ENCODE measurements around the gene APOL6. TPM values are rescaled to one million over a fixed set of nuclear protein-coding genes. Genes with fewer than 3 reads are reported as not detected.

Gene APOL6
- total and polyA plus RNA-seq, 4 donors: 9.6 to 34.1 (median 22.4) TPM

DNA sequence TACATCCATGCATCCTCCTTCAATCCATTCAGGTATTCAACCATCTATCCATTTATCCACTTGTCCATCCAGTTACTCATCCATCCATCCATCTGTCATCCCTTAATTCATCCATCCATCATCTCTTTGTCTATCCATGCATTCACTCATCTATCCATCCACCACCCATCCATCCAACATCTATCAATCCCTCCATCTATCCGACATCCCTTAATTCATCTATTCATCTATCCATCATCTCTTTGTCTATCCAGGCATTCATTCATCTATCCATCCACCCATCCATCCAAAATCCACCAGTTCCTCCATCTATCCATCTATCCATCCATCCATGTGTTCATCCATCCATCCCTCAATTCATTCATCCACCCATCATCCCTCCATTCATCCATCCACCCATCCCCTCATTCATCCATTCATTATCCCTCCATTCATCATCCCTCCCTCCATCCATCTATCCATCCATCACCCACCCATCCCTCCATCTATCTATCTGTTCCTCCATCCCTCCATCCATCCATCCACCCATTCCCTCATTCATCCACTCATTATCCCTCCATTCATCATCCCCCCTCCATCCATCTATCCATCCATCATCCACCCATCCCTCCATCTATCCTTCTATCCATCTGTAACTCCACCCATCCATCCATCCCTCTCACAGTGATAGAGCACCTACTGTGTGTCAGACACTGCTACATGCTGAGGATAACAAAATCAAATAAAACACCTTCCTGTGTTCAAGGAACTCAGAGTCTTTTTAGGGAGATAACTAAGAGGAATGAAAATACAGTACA lies 29.6 kb upstream of the APOL6 start:
- H3K27me3 ChIP-seq (ENCODE audit: control insufficient read depth in 3 of 3, insufficient read depth in 3 of 3, low read length in 2 of 3): no peaks in the 10 kb centered on the region
- ATAC-seq (ENCODE audit: insufficient read depth, low FRiP score) (no peak), DNase-seq (no peak)
- no peak overlapping the region for H3K9ac ChIP-seq (ENCODE audit: insufficient read depth in 1 of 2, low read length in 2 of 2)
- H3K36me3 ChIP-seq (ENCODE audit: control insufficient read depth in 4 of 4, insufficient read depth in 4 of 4, low read length in 4 of 4): no peaks in the 10 kb centered on the region
- H3K4me1 ChIP-seq (ENCODE audit: control insufficient read depth in 5 of 5, insufficient read depth in 5 of 5, low read length in 5 of 5): peaks cover 0 to 6% (median 3%) of the 10 kb centered on the region in 5 donors
- H3K27ac ChIP-seq (ENCODE audit: low read depth in 1 of 2, low read length in 1 of 2): peak overlapping the region in 1 of 2 donors; percentile 94
- 96 to 100% methylated on average over 1 of the region's 1 CpG for WGBS, 2 donors
- TF ChIP-seq, protein P1, sequence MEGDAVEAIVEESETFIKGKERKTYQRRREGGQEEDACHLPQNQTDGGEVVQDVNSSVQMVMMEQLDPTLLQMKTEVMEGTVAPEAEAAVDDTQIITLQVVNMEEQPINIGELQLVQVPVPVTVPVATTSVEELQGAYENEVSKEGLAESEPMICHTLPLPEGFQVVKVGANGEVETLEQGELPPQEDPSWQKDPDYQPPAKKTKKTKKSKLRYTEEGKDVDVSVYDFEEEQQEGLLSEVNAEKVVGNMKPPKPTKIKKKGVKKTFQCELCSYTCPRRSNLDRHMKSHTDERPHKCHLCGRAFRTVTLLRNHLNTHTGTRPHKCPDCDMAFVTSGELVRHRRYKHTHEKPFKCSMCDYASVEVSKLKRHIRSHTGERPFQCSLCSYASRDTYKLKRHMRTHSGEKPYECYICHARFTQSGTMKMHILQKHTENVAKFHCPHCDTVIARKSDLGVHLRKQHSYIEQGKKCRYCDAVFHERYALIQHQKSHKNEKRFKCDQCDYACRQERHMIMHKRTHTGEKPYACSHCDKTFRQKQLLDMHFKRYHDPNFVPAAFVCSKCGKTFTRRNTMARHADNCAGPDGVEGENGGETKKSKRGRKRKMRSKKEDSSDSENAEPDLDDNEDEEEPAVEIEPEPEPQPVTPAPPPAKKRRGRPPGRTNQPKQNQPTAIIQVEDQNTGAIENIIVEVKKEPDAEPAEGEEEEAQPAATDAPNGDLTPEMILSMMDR (IDR thresholded peaks at IDR 0.05; ENCODE audit: control extremely low read depth, extremely low read depth): no peak
- H3K4me3 ChIP-seq: no peak overlapping the region
- H3K9me3 ChIP-seq (ENCODE audit: control insufficient read depth in 4 of 4, insufficient read depth in 3 of 4, low read length in 3 of 4): no peaks in the 10 kb centered on the region

DNA sequence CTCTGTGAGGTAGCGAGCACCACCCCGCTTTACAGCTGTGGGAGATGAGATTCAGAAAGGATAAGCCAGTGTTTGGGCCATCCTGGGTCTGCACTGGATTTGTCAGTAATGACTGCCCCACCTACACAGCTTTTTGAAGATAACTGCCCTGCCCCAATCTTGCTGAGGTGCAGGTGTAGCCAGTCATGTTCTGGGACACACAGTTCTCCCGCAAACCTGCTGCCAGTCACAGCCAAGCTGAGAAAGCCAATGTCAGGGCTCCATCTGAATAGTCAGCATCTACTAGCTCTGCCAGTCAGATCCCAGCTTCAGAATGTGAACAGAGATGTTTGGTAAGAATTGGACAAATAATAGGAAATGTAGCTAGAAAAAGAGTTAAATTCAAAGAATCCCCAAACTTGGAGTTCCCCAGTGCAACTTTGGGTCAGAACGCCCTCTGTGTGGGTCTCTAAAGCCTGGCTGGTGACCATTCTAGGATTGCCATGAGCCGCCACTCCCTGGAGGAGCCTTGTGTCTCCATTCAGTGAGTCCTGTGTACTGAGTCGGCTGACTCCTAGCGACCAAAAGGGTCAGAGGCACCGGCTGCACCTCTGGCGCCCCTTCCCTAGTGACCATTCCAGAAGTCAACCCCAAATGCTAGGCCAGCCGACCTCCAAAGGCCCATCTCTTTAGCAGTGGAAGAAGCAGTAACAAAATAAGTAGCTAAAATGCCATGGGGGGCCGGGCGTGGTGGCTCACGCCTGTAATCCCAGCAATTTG lies 28.7 kb upstream of the APOL6 start:
- 89 to 96% methylated on average over 13 of the region's 13 CpGs for WGBS, 2 donors
- no peaks in the 10 kb centered on the region for H3K36me3 ChIP-seq (ENCODE audit: control insufficient read depth in 4 of 4, insufficient read depth in 4 of 4, low read length in 4 of 4)
- no peak for DNase-seq
- TF ChIP-seq, protein P1 (IDR thresholded peaks at IDR 0.05; ENCODE audit: control extremely low read depth, extremely low read depth): no peak
- peak overlapping the region in 1 of 2 donors; percentile 87 for H3K27ac ChIP-seq (ENCODE audit: low read depth in 1 of 2, low read length in 1 of 2)
- ATAC-seq (ENCODE audit: insufficient read depth, low FRiP score): no peak
- no peak overlapping the region for H3K4me3 ChIP-seq
- no peaks in the 10 kb centered on the region for H3K9me3 ChIP-seq (ENCODE audit: control insufficient read depth in 4 of 4, insufficient read depth in 3 of 4, low read length in 3 of 4)
- no peaks in the 10 kb centered on the region for H3K27me3 ChIP-seq (ENCODE audit: control insufficient read depth in 3 of 3, insufficient read depth in 3 of 3, low read length in 2 of 3)
- no peak overlapping the region for H3K9ac ChIP-seq (ENCODE audit: insufficient read depth in 1 of 2, low read length in 2 of 2)
- peaks cover 0 to 6% (median 3%) of the 10 kb centered on the region in 5 donors for H3K4me1 ChIP-seq (ENCODE audit: control insufficient read depth in 5 of 5, insufficient read depth in 5 of 5, low read length in 5 of 5)

DNA sequence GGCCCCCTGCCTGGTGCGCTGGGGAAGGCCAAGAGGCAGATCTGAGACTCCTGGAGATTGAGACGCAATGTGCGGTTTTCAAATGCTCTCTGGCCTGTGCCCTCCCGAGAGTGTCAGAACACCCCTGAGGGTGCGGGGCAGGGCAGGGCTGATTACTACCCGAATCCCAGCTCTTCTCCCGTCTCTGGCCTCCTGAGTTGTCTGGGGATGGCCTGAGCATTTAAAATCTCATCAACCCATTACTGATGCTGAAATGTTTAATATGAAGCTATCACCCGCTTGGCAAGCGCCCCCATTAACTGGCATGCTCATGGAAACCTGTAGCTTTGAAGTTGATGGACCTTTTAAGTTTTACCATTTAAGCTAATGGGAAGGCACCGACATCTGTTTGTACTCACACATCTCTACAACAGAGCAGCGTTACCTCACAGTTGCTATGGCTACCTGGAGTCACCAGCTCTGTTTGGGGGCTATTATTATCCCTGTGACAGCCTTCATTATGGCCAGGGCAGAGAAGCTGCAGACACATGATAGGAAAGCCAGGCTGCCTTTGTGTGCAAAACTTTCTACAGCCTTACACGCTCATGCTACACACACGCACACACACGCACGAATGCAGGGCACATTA lies 27.5 kb upstream of the APOL6 start:
- no peak for ATAC-seq (ENCODE audit: insufficient read depth, low FRiP score)
- H3K9ac ChIP-seq (ENCODE audit: insufficient read depth in 1 of 2, low read length in 2 of 2): no peak overlapping the region
- no peaks in the 10 kb centered on the region for H3K36me3 ChIP-seq (ENCODE audit: control insufficient read depth in 4 of 4, insufficient read depth in 4 of 4, low read length in 4 of 4)
- no peak overlapping the region for H3K4me3 ChIP-seq
- WGBS, 2 donors: 89 to 90% methylated on average over 15 of the region's 15 CpGs
- H3K4me1 ChIP-seq (ENCODE audit: control insufficient read depth in 5 of 5, insufficient read depth in 5 of 5, low read length in 5 of 5): peaks cover 0 to 6% (median 3%) of the 10 kb centered on the region in 5 donors
- TF ChIP-seq, protein P1 (IDR thresholded peaks at IDR 0.05; ENCODE audit: control extremely low read depth, extremely low read depth): no peak
- DNase-seq: peak; percentile 51 to 60 (median 56)
- H3K27me3 ChIP-seq (ENCODE audit: control insufficient read depth in 3 of 3, insufficient read depth in 3 of 3, low read length in 2 of 3): no peaks in the 10 kb centered on the region
- H3K27ac ChIP-seq (ENCODE audit: low read depth in 1 of 2, low read length in 1 of 2): peak overlapping the region in 1 of 2 donors; percentile 87
- H3K9me3 ChIP-seq (ENCODE audit: control insufficient read depth in 4 of 4, insufficient read depth in 3 of 4, low read length in 3 of 4): no peaks in the 10 kb centered on the region

All from lung (tissue), 12 donors.